HG02870 (cell line): Measurements from ENCODE around the gene VWA7.

Source experiments
- ATAC-seq: cut with Tn5 transposase; IDR thresholded peaks from one replicate; pipeline ENCODE4 v1.9.1; 2021; ENCODE audit warnings: mild to moderate bottlenecking, moderate library complexity; ENCODE audit not compliant: unreplicated experiment

VWA7 gene

GRCh38 chr6:31717499-31718222 is 59.5 kb downstream of the VWA7 start:
- no peak for ATAC-seq
